GM18951 (cell line): Measurements from ENCODE around the gene PIGU.

ENCODE experiments used
- POLR2A ChIP-seq: IDR thresholded peaks from 4 replicates; pipeline ENCODE4 v1.6.1; 2011; ENCODE audit warnings: mild to moderate bottlenecking; ENCODE audit not compliant: insufficient read length, insufficient read depth; ENCODE audit errors: extremely low read depth
- in situ Hi-C: fragments of 300-500 bp; cut with MboI; formaldehyde crosslinking; loops from one replicate; pipeline ENCODE4 v1.12.0; 2022; ENCODE audit warnings: low sequenced_read_pairs, mixed read lengths, inconsistent platforms; ENCODE audit not compliant: unreplicated experiment

PIGU gene

GRCh38 chr20:34570859-34571306 is 106.0 kb downstream of the PIGU start:
- TF ChIP-seq POLR2A = no peak

GRCh38 chr20:34569598-34569997 is 107.3 kb downstream of the PIGU start:
- no peak for TF ChIP-seq POLR2A
- in situ Hi-C loops = no loop called here

More at GRCh38 chr20:34570859-34571306, 106.0 kb downstream of the PIGU start:
- in situ Hi-C loops = no loop called here

GRCh38 chr20:34567892-34568865 is 108.7 kb downstream of the PIGU start:
- in situ Hi-C loops = no loop called here
- TF ChIP-seq POLR2A = no peak

GRCh38 chr20:34566978-34567891 is 109.7 kb downstream of the PIGU start:
- in situ Hi-C loops = no loop called here
- TF ChIP-seq POLR2A = no peak

GRCh38 chr20:34564833-34565232 is 112.1 kb downstream of the PIGU start:
- in situ Hi-C loops = no loop called here
- no peak for TF ChIP-seq POLR2A

GRCh38 chr20:34562641-34563040 is 114.3 kb downstream of the PIGU start:
- TF ChIP-seq POLR2A = no peak
- in situ Hi-C loops = no loop called here

GRCh38 chr20:34561661-34562060 is 115.2 kb downstream of the PIGU start:
- in situ Hi-C loops = no loop called here

GRCh38 chr20:34560614-34561013 is 116.3 kb downstream of the PIGU start:
- in situ Hi-C loops = no loop called here
- TF ChIP-seq POLR2A = no peak

More at GRCh38 chr20:34561661-34562060, 115.2 kb downstream of the PIGU start:
- no peak for TF ChIP-seq POLR2A

- in situ Hi-C loops = no loop called here
- TF ChIP-seq POLR2A = no peak
Observed at GRCh38 chr20:34560141-34560523, 116.8 kb downstream of the PIGU start.

- in situ Hi-C loops = no loop called here
- TF ChIP-seq POLR2A = no peak
Observed at GRCh38 chr20:34559311-34560140, 117.4 kb downstream of the PIGU start.

GRCh38 chr20:34558320-34559218 is 118.3 kb downstream of the PIGU start, which contains the start of gene MAP1LC3A:
Gene MAP1LC3A (plus strand): TSS chr20:34558718. CDS start chr20:34558869, 151 bp downstream.
- in situ Hi-C loops = no loop called here
- peak; percentile 33 for TF ChIP-seq POLR2A
